Activated naive CD4-positive, alpha-beta T cell treated with anti-CD3 and anti-CD28 coated beads, Interleukin-2, amount 50 U/mL, for 72 hours (primary cell): ENCODE data around the gene RIN3. TPM values are rescaled to one million over a fixed set of nuclear protein-coding genes. Genes with fewer than 3 reads are reported as not detected.
"Not testable (repeated sequence)": the region's sequence is repeated elsewhere in the genome, so short reads cannot be mapped to it uniquely, and the experiment has no call there.

ENCODE experiments used
- ATAC-seq, 2 donors: fragments of 150-1000 bp; cut with Tn5 transposase; 2 replicates each; pipeline ENCODE4 v1.10.0; 2021; ENCODE audit warnings: mild to moderate bottlenecking in 2 of 2, moderate library complexity in 2 of 2
- DNase-seq, 2 donors: peaks; one replicate each; pipeline ENCODE4 v3.0.0; 2021 to 2022; ENCODE audit warnings: low spot score in 2 of 2
- H3K27ac Mint-ChIP-seq, 2 donors: one replicate each; pipeline ENCODE4 v1.8.0; 2022; ENCODE audit warnings: mild to moderate bottlenecking in 2 of 2, mixed read lengths in 2 of 2
- H3K36me3 Mint-ChIP-seq, 2 donors: one replicate each; pipeline ENCODE4 v1.8.0; 2022; ENCODE audit warnings: mixed read lengths in 2 of 2
- H3K9me3 Mint-ChIP-seq, 2 donors: one replicate each; pipeline ENCODE4 v1.8.0; 2022; ENCODE audit warnings: mixed read lengths in 2 of 2
- total RNA-seq, 2 donors: library from RNA; stranded (reverse); gene quantifications; one replicate each; pipeline ENCODE4 v1.2.3, GENCODE V29; 2022

Gene RIN3
- total RNA-seq, 2 donors from 2014 or later, result 21.1 to 27.9 TPM

- Mint-ChIP-seq H3K27ac (peak overlapping the region in 1 of 2 donors; percentile 73), H3K36me3 (peaks cover 20 to 25% of the 10 kb centered on the region in 2 donors), H3K9me3 (no peaks in the 10 kb centered on the region)
- no peak for DNase-seq
- ATAC-seq, result no peak
Observed at GRCh38 chr14:92675976-92676375, 162.4 kb downstream of the RIN3 start.

- Mint-ChIP-seq H3K9me3 (no peaks in the 10 kb centered on the region), H3K36me3 (peaks cover 20 to 25% of the 10 kb centered on the region in 2 donors), H3K27ac (peak overlapping the region; percentile 73 to 88)
- ATAC-seq (no peak), DNase-seq (peak in 1 of 2 donors; percentile 52)
Observed at GRCh38 chr14:92676403-92677086, 163.0 kb downstream of the RIN3 start.

DNA sequence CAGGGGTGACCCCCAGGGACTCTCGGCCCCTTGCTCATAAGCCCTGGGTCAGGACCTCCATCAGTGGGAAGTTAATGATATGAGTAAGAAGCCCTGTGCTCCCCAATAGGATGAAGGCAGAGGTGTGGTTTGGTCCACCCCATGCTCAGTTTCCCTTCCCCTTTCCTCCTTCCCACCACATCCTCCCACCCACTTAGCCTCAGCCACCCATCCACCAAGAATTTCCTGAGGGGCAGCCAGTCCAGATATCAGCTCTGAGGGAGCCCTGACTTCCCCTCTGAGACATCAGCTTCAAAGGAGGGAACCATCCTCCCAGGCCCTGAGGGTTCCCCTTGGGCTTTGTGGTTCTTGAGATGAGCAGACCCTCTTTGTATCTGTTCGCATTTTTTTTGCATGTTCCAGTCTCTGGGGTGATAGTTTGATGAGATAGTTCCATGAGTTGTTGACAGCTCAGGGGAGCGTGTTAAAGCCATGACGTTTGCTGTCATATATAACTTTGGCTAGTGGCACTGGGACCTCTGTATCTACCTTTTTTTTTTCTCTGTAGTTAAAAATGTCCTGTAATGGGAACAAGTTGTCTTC lies 163.6 kb downstream of the RIN3 start:
- peak overlapping the region in 1 of 2 donors; percentile 73 for H3K27ac Mint-ChIP-seq
- H3K9me3 Mint-ChIP-seq, result no peaks in the 10 kb centered on the region
- peak; percentile 66 to 93 for DNase-seq
- peaks cover 20 to 25% of the 10 kb centered on the region in 2 donors for H3K36me3 Mint-ChIP-seq
- ATAC-seq, result peak; percentile 90 to 94

- DNase-seq (no peak), ATAC-seq (no peak)
- no peaks in the 10 kb centered on the region for H3K9me3 Mint-ChIP-seq
- H3K27ac Mint-ChIP-seq, result peak overlapping the region in 1 of 2 donors; percentile 73
- peaks cover 20 to 25% of the 10 kb centered on the region in 2 donors for H3K36me3 Mint-ChIP-seq
Observed at GRCh38 chr14:92677955-92678354, 164.4 kb downstream of the RIN3 start.

GRCh38 chr14:92678766-92679165 lies 165.2 kb downstream of the RIN3 start:
- no peaks in the 10 kb centered on the region for H3K9me3 Mint-ChIP-seq
- DNase-seq (no peak), ATAC-seq (no peak)
- peaks cover 20 to 25% of the 10 kb centered on the region in 2 donors for H3K36me3 Mint-ChIP-seq
- H3K27ac Mint-ChIP-seq, result no peak overlapping the region

DNA sequence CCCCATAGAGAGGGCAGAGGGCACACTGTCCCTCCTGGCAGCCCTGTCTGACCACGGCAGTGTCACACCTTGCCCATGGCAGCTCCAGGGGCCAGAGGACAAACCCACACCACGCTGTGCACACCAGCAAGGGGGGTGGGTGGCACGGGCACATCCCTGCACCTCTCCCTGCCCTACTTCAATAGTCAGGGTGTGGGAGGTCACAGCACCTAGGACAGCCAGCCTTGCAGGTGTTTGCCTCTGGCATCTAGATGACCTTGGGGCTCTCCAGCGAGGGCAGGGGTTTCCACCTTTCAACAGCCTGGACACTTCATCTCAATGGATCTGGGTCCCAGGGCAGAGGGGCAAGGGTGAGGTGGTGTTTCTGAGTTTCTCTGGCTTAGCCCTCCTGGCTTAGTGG lies 165.7 kb downstream of the RIN3 start:
- H3K27ac Mint-ChIP-seq, result no peak overlapping the region
- H3K36me3 Mint-ChIP-seq, result peaks cover 20 to 25% of the 10 kb centered on the region in 2 donors
- ATAC-seq (no peak), DNase-seq (peak in 1 of 2 donors; percentile 37)
- H3K9me3 Mint-ChIP-seq, result no peaks in the 10 kb centered on the region

- peak in 1 of 2 donors; percentile 31 for DNase-seq
- not testable (repeated sequence) for H3K9me3 Mint-ChIP-seq, H3K27ac Mint-ChIP-seq, ATAC-seq
- H3K36me3 Mint-ChIP-seq, result peaks cover 20 to 25% of the 10 kb centered on the region in 2 donors
Observed at GRCh38 chr14:92680330-92680729, 166.7 kb downstream of the RIN3 start.

- no peaks in the 10 kb centered on the region for H3K9me3 Mint-ChIP-seq
- DNase-seq (peak; percentile 75 to 80), ATAC-seq (peak; percentile 2 to 26)
- peaks cover 14 to 25% of the 10 kb centered on the region in 2 donors for H3K36me3 Mint-ChIP-seq
- H3K27ac Mint-ChIP-seq, result no peak overlapping the region
Observed at GRCh38 chr14:92680781-92681650, 167.4 kb downstream of the RIN3 start.

- ATAC-seq (no peak), DNase-seq (peak in 1 of 2 donors; percentile 16)
- H3K9me3 Mint-ChIP-seq, result no peaks in the 10 kb centered on the region
- no peak overlapping the region for H3K27ac Mint-ChIP-seq
- H3K36me3 Mint-ChIP-seq, result peaks cover 7 to 19% of the 10 kb centered on the region in 2 donors
Observed at GRCh38 chr14:92683041-92683440, 169.5 kb downstream of the RIN3 start.

- Mint-ChIP-seq H3K36me3 (peaks cover 0 to 3% of the 10 kb centered on the region in 2 donors), H3K27ac (no peak overlapping the region), H3K9me3 (no peaks in the 10 kb centered on the region)
Observed at GRCh38 chr14:92684801-92685560, 171.4 kb downstream of the RIN3 start.

DNA sequence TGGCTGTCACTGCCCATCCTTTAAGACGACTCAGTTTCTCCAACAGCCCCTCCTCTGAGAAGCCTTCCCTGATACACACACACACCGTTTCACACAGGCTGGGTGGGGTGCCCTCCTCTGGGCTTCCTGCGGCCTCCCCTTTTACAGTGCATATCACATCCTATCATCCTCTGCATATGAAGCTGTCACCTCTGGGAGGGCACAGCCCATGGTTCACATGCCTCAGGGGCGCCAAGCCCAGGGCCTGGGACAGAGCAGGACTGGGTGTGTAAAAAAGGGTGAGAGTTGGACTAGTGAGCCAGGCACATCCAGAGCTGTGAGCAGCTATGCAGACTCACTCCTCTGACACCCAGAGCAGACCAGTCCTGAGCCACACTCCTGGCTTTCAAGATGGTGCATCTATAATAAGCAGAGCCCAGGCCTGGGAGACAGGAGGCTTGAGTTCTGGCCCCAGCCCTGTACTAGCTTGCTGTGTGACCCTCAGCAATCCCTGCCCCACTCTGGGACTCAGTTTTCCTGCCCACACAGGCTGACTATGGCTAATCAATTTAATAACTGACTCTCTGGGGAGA lies 172.3 kb downstream of the RIN3 start:
- ATAC-seq (no peak), DNase-seq (peak in 1 of 2 donors; percentile 45)
- Mint-ChIP-seq H3K27ac (no peak overlapping the region), H3K9me3 (no peaks in the 10 kb centered on the region), H3K36me3 (no peaks in the 10 kb centered on the region)

More at GRCh38 chr14:92684801-92685560, 171.4 kb downstream of the RIN3 start:
- ATAC-seq (no peak), DNase-seq (peak in 1 of 2 donors; percentile 51)

DNA sequence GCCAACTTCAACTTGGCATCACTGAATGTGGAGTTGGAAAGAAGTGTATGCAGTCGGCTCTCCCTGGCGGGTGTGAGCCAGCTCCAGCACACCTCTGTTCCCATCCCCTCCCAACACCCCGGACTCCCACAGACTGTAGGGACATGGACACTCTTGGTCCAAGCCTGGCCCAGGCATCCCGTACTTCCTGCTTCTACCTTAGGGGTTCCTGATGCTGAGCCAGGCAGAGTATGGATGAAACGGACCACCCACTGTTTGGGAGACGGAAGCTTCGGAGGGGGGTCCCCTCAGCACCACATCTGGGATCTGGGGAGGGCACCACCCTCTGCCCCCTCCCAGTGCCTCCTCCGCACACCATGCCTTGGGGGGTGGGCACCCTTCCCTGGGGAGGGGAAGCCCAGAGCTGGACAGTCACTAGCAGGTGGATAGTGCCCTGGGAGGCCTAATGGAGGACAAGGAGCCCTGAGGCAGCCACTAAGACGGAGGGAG lies 172.9 kb downstream of the RIN3 start:
- H3K9me3 Mint-ChIP-seq, result no peaks in the 10 kb centered on the region
- H3K36me3 Mint-ChIP-seq, result no peaks in the 10 kb centered on the region
- peak in 1 of 2 donors; percentile 44 for DNase-seq
- ATAC-seq, result peak in 1 of 2 donors; percentile 34
- H3K27ac Mint-ChIP-seq, result no peak overlapping the region

- DNase-seq, result peak; percentile 77 to 90
- H3K27ac Mint-ChIP-seq, result no peak overlapping the region
- ATAC-seq, result peak; percentile 74 to 82
- H3K36me3 Mint-ChIP-seq, result no peaks in the 10 kb centered on the region
- no peaks in the 10 kb centered on the region for H3K9me3 Mint-ChIP-seq
Observed at GRCh38 chr14:92686900-92687427, 173.4 kb downstream of the RIN3 start.

GRCh38 chr14:92687681-92688433 lies 174.3 kb downstream of the RIN3 start:
- Mint-ChIP-seq H3K27ac (no peak overlapping the region), H3K9me3 (no peaks in the 10 kb centered on the region), H3K36me3 (no peaks in the 10 kb centered on the region)
- no peak for ATAC-seq
- no peak for DNase-seq
